Gastrocnemius medialis (tissue), 4 donors: ENCODE results near the gene RAB7A.

Experiments
- CTCF ChIP-seq, 5 experiments: fragments of 450-650 bp in 3 of 5; fragments of 200-600 bp in 2 of 5; sonication (generic) in 2 of 5; IDR thresholded peaks in 4 of 5; conservative IDR thresholded peaks in 1 of 5; 1 replicate in 4 of 5; 2 replicates in 1 of 5; pipeline ENCODE4 v1.5.1; 2016 to 2019; ENCODE audit warnings: antibody characterized with exemption in 5 of 5, mild to moderate bottlenecking in 3 of 5, moderate library complexity in 3 of 5
- POLR2A ChIP-seq, 2 donors: fragments of 450-650 bp; IDR thresholded peaks; one replicate each; pipeline ENCODE4 v1.6.1; 2017; ENCODE audit warnings: antibody characterized with exemption in 2 of 2, mild to moderate bottlenecking in 2 of 2, moderate library complexity in 2 of 2

GRCh38 chr3:128764863-128765262 lies 38.9 kb downstream of the RAB7A start:
- TF ChIP-seq CTCF (IDR thresholded peaks at IDR 0.05 in 4 of 5, conservative IDR thresholded peaks at IDR 0.05 in 1 of 5) (no peak), POLR2A (IDR thresholded peaks at IDR 0.05) (no peak)
